ENCODE measurements around the gene TAAR8. TPM values are rescaled to one million over a fixed set of nuclear protein-coding genes. Genes with fewer than 3 reads are reported as not detected.
"Not testable (repeated sequence)": the region's sequence is repeated elsewhere in the genome, so short reads cannot be mapped to it uniquely, and the experiment has no call there.

Gene TAAR8
- total and polyA plus RNA-seq, 5 donors from 2014 or later = not detected

- H3K27ac Mint-ChIP-seq = no peak overlapping the region
- ATAC-seq (ENCODE audit: low read depth in 2 of 2) = no peak
- no peaks in the 10 kb centered on the region for H3K36me3 Mint-ChIP-seq
- H3K27me3 Mint-ChIP-seq = peaks cover 25% of the 10 kb centered on the region
- no peak for DNase-seq
- no peaks in the 10 kb centered on the region for H3K9me3 ChIP-seq (ENCODE audit: control insufficient read depth in 2 of 2, low read length in 2 of 2)
- no peaks in the 10 kb centered on the region for H3K4me1 Mint-ChIP-seq
- peaks cover 12% of the 10 kb centered on the region for H3K27me3 ChIP-seq (ENCODE audit: control insufficient read depth, insufficient read depth, low read length)
- H3K4me3 ChIP-seq (ENCODE audit: low read depth, low read length) = no peak overlapping the region
- H3K36me3 ChIP-seq (ENCODE audit: control insufficient read depth, insufficient read depth, low read length) = no peaks in the 10 kb centered on the region
- H3K27ac ChIP-seq (ENCODE audit: insufficient read depth, low read length, poor library complexity, severe bottlenecking) = no peak overlapping the region
- H3K9me3 Mint-ChIP-seq = no peaks in the 10 kb centered on the region
- no peaks in the 10 kb centered on the region for H3K4me1 ChIP-seq (ENCODE audit: control insufficient read depth, insufficient read depth, low read length, poor library complexity, severe bottlenecking)
- H3K4me3 Mint-ChIP-seq = no peak overlapping the region
These were observed 3.6 kb upstream of the TAAR8 start for GRCh38 chr6:132548746-132549463.

GRCh38 chr6:132551214-132551613, 1.3 kb upstream of the TAAR8 start:
- Histone ChIP-seq H3K4me3 (ENCODE audit: low read depth, low read length) (no peak overlapping the region), H3K36me3 (ENCODE audit: control insufficient read depth, insufficient read depth, low read length) (no peaks in the 10 kb centered on the region), H3K9me3 (ENCODE audit: control insufficient read depth in 2 of 2, low read length in 2 of 2) (no peaks in the 10 kb centered on the region), H3K27me3 (ENCODE audit: control insufficient read depth, insufficient read depth, low read length) (peaks cover 10% of the 10 kb centered on the region), H3K27ac (ENCODE audit: insufficient read depth, low read length, poor library complexity, severe bottlenecking) (no peak overlapping the region), H3K4me1 (ENCODE audit: control insufficient read depth, insufficient read depth, low read length, poor library complexity, severe bottlenecking) (no peaks in the 10 kb centered on the region)
- no peak overlapping the region for H3K27ac Mint-ChIP-seq
- DNase-seq = no peak
- no peak overlapping the region for H3K4me3 Mint-ChIP-seq
- no peaks in the 10 kb centered on the region for H3K36me3 Mint-ChIP-seq
- H3K27me3 Mint-ChIP-seq = peaks cover 16% of the 10 kb centered on the region
- ATAC-seq (ENCODE audit: low read depth in 2 of 2) = no peak
- no peaks in the 10 kb centered on the region for H3K4me1 Mint-ChIP-seq
- no peaks in the 10 kb centered on the region for H3K9me3 Mint-ChIP-seq

GRCh38 chr6:132560087-132560486, 7.6 kb downstream of the TAAR8 start:
- H3K36me3 Mint-ChIP-seq; H3K4me3 Mint-ChIP-seq; H3K9me3 Mint-ChIP-seq; H3K9me3 ChIP-seq (ENCODE audit: control insufficient read depth in 2 of 2, low read length in 2 of 2); H3K27ac ChIP-seq (ENCODE audit: insufficient read depth, low read length, poor library complexity, severe bottlenecking); H3K4me1 ChIP-seq (ENCODE audit: control insufficient read depth, insufficient read depth, low read length, poor library complexity, severe bottlenecking); H3K36me3 ChIP-seq (ENCODE audit: control insufficient read depth, insufficient read depth, low read length); ATAC-seq (ENCODE audit: low read depth in 2 of 2); H3K4me1 Mint-ChIP-seq; H3K27ac Mint-ChIP-seq; H3K27me3 ChIP-seq (ENCODE audit: control insufficient read depth, insufficient read depth, low read length); H3K4me3 ChIP-seq (ENCODE audit: low read depth, low read length); DNase-seq: not testable (repeated sequence)
- peaks cover 27% of the 10 kb centered on the region for H3K27me3 Mint-ChIP-seq

GRCh38 chr6:132566404-132566803, 13.9 kb downstream of the TAAR8 start:
- H3K9me3 Mint-ChIP-seq = no peaks in the 10 kb centered on the region
- no peaks in the 10 kb centered on the region for H3K4me1 ChIP-seq (ENCODE audit: control insufficient read depth, insufficient read depth, low read length, poor library complexity, severe bottlenecking)
- DNase-seq (no peak), ATAC-seq (ENCODE audit: low read depth in 2 of 2) (no peak)
- H3K36me3 ChIP-seq (ENCODE audit: control insufficient read depth, insufficient read depth, low read length) = no peaks in the 10 kb centered on the region
- H3K27ac Mint-ChIP-seq = no peak overlapping the region
- no peak overlapping the region for H3K4me3 Mint-ChIP-seq
- no peak overlapping the region for H3K27ac ChIP-seq (ENCODE audit: insufficient read depth, low read length, poor library complexity, severe bottlenecking)
- H3K9me3 ChIP-seq (ENCODE audit: control insufficient read depth in 2 of 2, low read length in 2 of 2) = no peaks in the 10 kb centered on the region
- no peaks in the 10 kb centered on the region for H3K4me1 Mint-ChIP-seq
- peaks cover 21% of the 10 kb centered on the region for H3K27me3 Mint-ChIP-seq
- no peaks in the 10 kb centered on the region for H3K36me3 Mint-ChIP-seq
- H3K27me3 ChIP-seq (ENCODE audit: control insufficient read depth, insufficient read depth, low read length) = peaks cover 4% of the 10 kb centered on the region
- H3K4me3 ChIP-seq (ENCODE audit: low read depth, low read length) = no peak overlapping the region

GRCh38 chr6:132567566-132567965, 15.1 kb downstream of the TAAR8 start:
- no peak for ATAC-seq (ENCODE audit: low read depth in 2 of 2)
- DNase-seq = no peak
- H3K36me3 Mint-ChIP-seq = no peaks in the 10 kb centered on the region
- H3K27ac Mint-ChIP-seq = no peak overlapping the region
- no peaks in the 10 kb centered on the region for H3K4me1 ChIP-seq (ENCODE audit: control insufficient read depth, insufficient read depth, low read length, poor library complexity, severe bottlenecking)
- no peaks in the 10 kb centered on the region for H3K9me3 ChIP-seq (ENCODE audit: control insufficient read depth in 2 of 2, low read length in 2 of 2)
- peaks cover 5% of the 10 kb centered on the region for H3K27me3 ChIP-seq (ENCODE audit: control insufficient read depth, insufficient read depth, low read length)
- peaks cover 21% of the 10 kb centered on the region for H3K27me3 Mint-ChIP-seq
- no peaks in the 10 kb centered on the region for H3K9me3 Mint-ChIP-seq
- no peaks in the 10 kb centered on the region for H3K36me3 ChIP-seq (ENCODE audit: control insufficient read depth, insufficient read depth, low read length)
- H3K4me1 Mint-ChIP-seq = no peaks in the 10 kb centered on the region
- H3K4me3 ChIP-seq (ENCODE audit: low read depth, low read length) = no peak overlapping the region
- H3K4me3 Mint-ChIP-seq = no peak overlapping the region
- H3K27ac ChIP-seq (ENCODE audit: insufficient read depth, low read length, poor library complexity, severe bottlenecking) = no peak overlapping the region

- DNase-seq = no peak
- Histone ChIP-seq H3K36me3 (ENCODE audit: control insufficient read depth, insufficient read depth, low read length) (no peaks in the 10 kb centered on the region), H3K4me1 (ENCODE audit: control insufficient read depth, insufficient read depth, low read length, poor library complexity, severe bottlenecking) (no peaks in the 10 kb centered on the region), H3K4me3 (ENCODE audit: low read depth, low read length) (no peak overlapping the region), H3K9me3 (ENCODE audit: control insufficient read depth in 2 of 2, low read length in 2 of 2) (no peaks in the 10 kb centered on the region), H3K27me3 (ENCODE audit: control insufficient read depth, insufficient read depth, low read length) (peaks cover 6% of the 10 kb centered on the region), H3K27ac (ENCODE audit: insufficient read depth, low read length, poor library complexity, severe bottlenecking) (no peak overlapping the region)
- Mint-ChIP-seq H3K9me3 (no peaks in the 10 kb centered on the region), H3K4me1 (no peaks in the 10 kb centered on the region), H3K27me3 (peaks cover 20% of the 10 kb centered on the region), H3K36me3 (no peaks in the 10 kb centered on the region), H3K4me3 (no peak overlapping the region), H3K27ac (no peak overlapping the region)
- no peak for ATAC-seq (ENCODE audit: low read depth in 2 of 2)
These were observed 16.1 kb downstream of the TAAR8 start for GRCh38 chr6:132568611-132569010.

- Histone ChIP-seq H3K27ac (ENCODE audit: insufficient read depth, low read length, poor library complexity, severe bottlenecking) (no peak overlapping the region), H3K4me1 (ENCODE audit: control insufficient read depth, insufficient read depth, low read length, poor library complexity, severe bottlenecking) (no peaks in the 10 kb centered on the region), H3K4me3 (ENCODE audit: low read depth, low read length) (no peak overlapping the region), H3K27me3 (ENCODE audit: control insufficient read depth, insufficient read depth, low read length) (peaks cover 9% of the 10 kb centered on the region), H3K9me3 (ENCODE audit: control insufficient read depth in 2 of 2, low read length in 2 of 2) (no peaks in the 10 kb centered on the region), H3K36me3 (ENCODE audit: control insufficient read depth, insufficient read depth, low read length) (no peaks in the 10 kb centered on the region)
- DNase-seq (no peak), ATAC-seq (ENCODE audit: low read depth in 2 of 2) (no peak)
- Mint-ChIP-seq H3K4me3 (no peak overlapping the region), H3K9me3 (no peaks in the 10 kb centered on the region), H3K4me1 (no peaks in the 10 kb centered on the region), H3K27me3 (peaks cover 14% of the 10 kb centered on the region), H3K27ac (no peak overlapping the region), H3K36me3 (no peaks in the 10 kb centered on the region)
These were observed 16.7 kb downstream of the TAAR8 start for GRCh38 chr6:132569170-132569569.

DNA sequence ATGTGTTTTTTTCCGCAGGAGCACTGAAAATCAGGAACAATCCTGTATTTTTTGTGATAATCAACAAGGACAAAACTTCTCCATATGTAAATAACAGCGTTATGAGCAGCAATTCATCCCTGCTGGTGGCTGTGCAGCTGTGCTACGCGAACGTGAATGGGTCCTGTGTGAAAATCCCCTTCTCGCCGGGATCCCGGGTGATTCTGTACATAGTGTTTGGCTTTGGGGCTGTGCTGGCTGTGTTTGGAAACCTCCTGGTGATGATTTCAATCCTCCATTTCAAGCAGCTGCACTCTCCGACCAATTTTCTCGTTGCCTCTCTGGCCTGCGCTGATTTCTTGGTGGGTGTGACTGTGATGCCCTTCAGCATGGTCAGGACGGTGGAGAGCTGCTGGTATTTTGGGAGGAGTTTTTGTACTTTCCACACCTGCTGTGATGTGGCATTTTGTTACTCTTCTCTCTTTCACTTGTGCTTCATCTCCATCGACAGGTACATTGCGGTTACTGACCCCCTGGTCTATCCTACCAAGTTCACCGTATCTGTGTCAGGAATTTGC, 17.8 kb downstream of the TAAR8 start, which contains the start of gene TAAR6:
Gene TAAR6 (plus strand): TSS at position 102 of the 557 bp plus-strand sequence. CDS start 0 bp downstream, at position 102.
- H3K36me3 Mint-ChIP-seq = no peaks in the 10 kb centered on the region
- Histone ChIP-seq H3K4me3 (ENCODE audit: low read depth, low read length) (no peak within 1 kb of the TSS), H3K27ac (ENCODE audit: insufficient read depth, low read length, poor library complexity, severe bottlenecking) (no peak within 1 kb of the TSS), H3K4me1 (ENCODE audit: control insufficient read depth, insufficient read depth, low read length, poor library complexity, severe bottlenecking) (no peaks in the 10 kb centered on the region), H3K9me3 (ENCODE audit: control insufficient read depth in 2 of 2, low read length in 2 of 2) (no peaks in the 10 kb centered on the region), H3K36me3 (ENCODE audit: control insufficient read depth, insufficient read depth, low read length) (no peaks in the 10 kb centered on the region), H3K27me3 (ENCODE audit: control insufficient read depth, insufficient read depth, low read length) (peaks cover 9% of the 10 kb centered on the region)
- H3K27ac Mint-ChIP-seq = no peak within 1 kb of the TSS
- no peak for ATAC-seq (ENCODE audit: low read depth in 2 of 2)
- no peak for DNase-seq
- H3K4me3 Mint-ChIP-seq = no peak within 1 kb of the TSS
- H3K9me3 Mint-ChIP-seq = no peaks in the 10 kb centered on the region
- H3K4me1 Mint-ChIP-seq = no peaks in the 10 kb centered on the region
- H3K27me3 Mint-ChIP-seq = peaks cover 13% of the 10 kb centered on the region
